ENCODE data around the gene SCFD2.

- TF ChIP-seq ZNF274 (IDR thresholded peaks at IDR 0.05; ENCODE audit: low read depth, low read length) (no peak), YY1 (IDR thresholded peaks at IDR 0.05; ENCODE audit: insufficient read depth, insufficient read length) (no peak)
Measured at GRCh38 chr4:53380221-53380620, 14.4 kb upstream of the SCFD2 start.
